A549 treated with CORT108297 at 1 μM for 4 hours (cell line): ENCODE measurements around the gene CDK4. TPM values are rescaled to one million over a fixed set of nuclear protein-coding genes. Genes with fewer than 3 reads are reported as not detected.

Source experiments
- total RNA-seq: library from RNA; stranded (reverse); fragments of 200-300 nt; extraction: Qiagen RNA extraction; gene quantifications from 5 replicates; pipeline ENCODE4 v1.2.3, GENCODE V29; 2022

Gene CDK4
- total RNA-seq, result 245 to 292 TPM (median 255 TPM) in 5 replicates

GRCh38 chr12:57751788-57752667 lies at the start of gene CDK4:
TSS of gene CDK4 (minus strand) at chr12:57752310. CDS start at chr12:57751717, 593 bp downstream.

GRCh38 chr12:57782608-57783465 lies 30.7 kb upstream of the CDK4 start, which contains the start of gene TSFM:
TSS of gene TSFM (plus strand) at chr12:57782787. CDS start at chr12:57782802, 15 bp downstream.

GRCh38 chr12:57772429-57773322 lies 20.6 kb upstream of the CDK4 start, which contains the start of gene EEF1AKMT3:
TSS of gene EEF1AKMT3 (plus strand) at chr12:57772614. CDS start at chr12:57772725, 111 bp downstream.

GRCh38 chr12:57771873-57772428 lies 19.8 kb upstream of the CDK4 start, which contains the start of gene METTL1:
TSS of gene METTL1 (minus strand) at chr12:57772105. CDS start at chr12:57772083, 22 bp downstream.

GRCh38 chr12:57766464-57767304 lies 14.6 kb upstream of the CDK4 start, which contains the start of gene CYP27B1:
TSS of gene CYP27B1 (minus strand) at chr12:57767078. CDS start at chr12:57767041, 37 bp downstream.

GRCh38 chr12:57754411-57755193 lies 2.5 kb upstream of the CDK4 start, which contains the start of gene MARCHF9:
TSS of gene MARCHF9 (plus strand) at chr12:57755103. CDS start at chr12:57755529, 426 bp downstream.

GRCh38 chr12:57744777-57745484 lies 7.2 kb downstream of the CDK4 start, which contains the start of gene TSPAN31:
TSS of gene TSPAN31 (plus strand) at chr12:57745039. CDS start at chr12:57745155, 116 bp downstream.

GRCh38 chr12:57738661-57739237 lies 13.4 kb downstream of the CDK4 start, which contains the start of gene AGAP2:
TSS of gene AGAP2 (minus strand) at chr12:57738742. CDS start at chr12:57738246, 496 bp downstream.

Other genes starting within 250 kb of the CDK4 start
- 29.1 to 35.1 TPM (median 30.6 TPM) in 5 replicates for gene DDIT3, start 231.8 kb downstream of the CDK4 start, total RNA-seq
- 18.9 to 33.3 TPM (median 27.2 TPM) in 5 replicates for gene MBD6, start 229.5 kb downstream of the CDK4 start, total RNA-seq
- gene DCTN2, start 205.1 kb downstream of the CDK4 start, total RNA-seq, result 111 to 169 TPM (median 122 TPM) in 5 replicates
- gene KIF5A, start 202.3 kb downstream of the CDK4 start, total RNA-seq, result 0.10 to 0.36 TPM (median 0.24 TPM) in 5 replicates
- gene PIP4K2C, start 161.1 kb downstream of the CDK4 start, total RNA-seq, result 37.8 to 45.2 TPM (median 40.1 TPM) in 5 replicates
- gene DTX3, start 147.5 kb downstream of the CDK4 start, total RNA-seq, result 14.1 to 19.9 TPM (median 19.8 TPM) in 5 replicates
- 4.8 to 6.9 TPM (median 6.3 TPM) in 5 replicates for gene ARHGEF25, start 140.9 kb downstream of the CDK4 start, total RNA-seq
- 33.2 to 55.1 TPM (median 48.9 TPM) in 5 replicates for gene B4GALNT1, start 119.1 kb downstream of the CDK4 start, total RNA-seq
- gene OS9, start 58.2 kb downstream of the CDK4 start, total RNA-seq, result 114 to 128 TPM (median 119 TPM) in 5 replicates
- 0.12 to 0.27 TPM (median 0.15 TPM) in 5 replicates for gene AGAP2, start 13.6 kb downstream of the CDK4 start, total RNA-seq
- gene TSPAN31, start 7.3 kb downstream of the CDK4 start, total RNA-seq, result 15.6 to 21.9 TPM (median 16.7 TPM) in 5 replicates
- 6.3 to 8.4 TPM (median 7.9 TPM) in 5 replicates for gene MARCHF9, start 2.8 kb upstream of the CDK4 start, total RNA-seq
- gene CYP27B1, start 14.8 kb upstream of the CDK4 start, total RNA-seq, result 1.2 to 3.7 TPM (median 2.0 TPM) in 5 replicates
- gene METTL1, start 19.8 kb upstream of the CDK4 start, total RNA-seq, result 54.5 to 55.9 TPM (median 55.3 TPM) in 5 replicates
- gene EEF1AKMT3, start 20.3 kb upstream of the CDK4 start, total RNA-seq, result 4.3 to 6.2 TPM (median 6.0 TPM) in 5 replicates
- gene TSFM, start 30.5 kb upstream of the CDK4 start, total RNA-seq, result 66.1 to 77.5 TPM (median 72.4 TPM) in 5 replicates
- 0.35 to 1.2 TPM (median 0.50 TPM) in 5 replicates for gene AVIL, start 66.4 kb upstream of the CDK4 start, total RNA-seq
- 42.4 to 59.4 TPM (median 53.9 TPM) in 5 replicates for gene CTDSP2, start 94.4 kb upstream of the CDK4 start, total RNA-seq
- 5.6 to 6.0 TPM (median 5.8 TPM) in 5 replicates for gene ATP23, start 189.3 kb upstream of the CDK4 start, total RNA-seq